ENCODE data around the gene TSPYL2.
A peak's percentile ranks its signal among the peaks of the same experiment; 100 is the strongest.

TSPYL2 gene

GRCh38 chrX:53122013-53122412 lies 39.8 kb downstream of the TSPYL2 start:
- DNase-seq, result peak in 4 of 56 donors; percentile 0 to 8 (median 2)

- no peak for DNase-seq
Observed at GRCh38 chrX:53125506-53125905, 43.3 kb downstream of the TSPYL2 start.

- DNase-seq, result no peak
Observed at GRCh38 chrX:53126377-53126776, 44.2 kb downstream of the TSPYL2 start.

GRCh38 chrX:53128097-53128749 lies 46.1 kb downstream of the TSPYL2 start:
- DNase-seq, result no peak

- no peak for DNase-seq
Observed at GRCh38 chrX:53133400-53133799, 51.2 kb downstream of the TSPYL2 start.

GRCh38 chrX:53135581-53135980 lies 53.4 kb downstream of the TSPYL2 start:
- DNase-seq, result no peak
